ENCODE results near the gene PRKN. TPM values are rescaled to one million over a fixed set of nuclear protein-coding genes. Genes with fewer than 3 reads are reported as not detected.

The PRKN gene
- total RNA-seq, 1 experiment from 2014 or later, result 0.46 TPM

GRCh38 chr6:161354276-161354840 lies 1373.2 kb downstream of the PRKN start:
- Histone ChIP-seq H3K4me3 (ENCODE audit: low read depth in 2 of 2, low read length in 2 of 2) (no peak overlapping the region), H3K27ac (ENCODE audit: low read length) (no peak overlapping the region), H3K36me3 (ENCODE audit: control insufficient read depth, insufficient read depth, low read length) (no peaks in the 10 kb centered on the region), H3K9me3 (ENCODE audit: control insufficient read depth, insufficient read depth, low read depth, low read length) (no peaks in the 10 kb centered on the region), H3K27me3 (ENCODE audit: control insufficient read depth, insufficient read depth, low read length) (no peaks in the 10 kb centered on the region), H3K4me1 (ENCODE audit: control insufficient read depth, insufficient read depth, low read length) (no peaks in the 10 kb centered on the region)
- in situ Hi-C loops (cut with HindIII; ENCODE audit: low pct_unique_long_range_greater_than_20kb, low sequenced_read_pairs) (no loop called here), intact Hi-C loops (cut with micrococcal nuclease; ENCODE audit: unreplicated experiment) (no loop called here)
- ATAC-seq (no peak), DNase-seq (ENCODE audit: low read depth, low spot score) (no peak)
- ChIA-PET CTCF (interaction anchor here (2.3 kb wide), 1 partner anchor 17 kb away, joined by 7 read pairs; no protein-coding TSS in a partner anchor), POLR2A (no interaction called here)
- TF ChIP-seq POLR2AphosphoS5 (IDR thresholded peaks at IDR 0.05; ENCODE audit: low read depth, low read length) (no peak), TCF7L2 (IDR thresholded peaks at IDR 0.05; ENCODE audit: low read depth, low read length) (no peak), SIN3A (IDR thresholded peaks at IDR 0.05; ENCODE audit: borderline replicate concordance, insufficient read depth, low read depth, low read length) (no peak)
- TF ChIP-seq, protein P1, sequence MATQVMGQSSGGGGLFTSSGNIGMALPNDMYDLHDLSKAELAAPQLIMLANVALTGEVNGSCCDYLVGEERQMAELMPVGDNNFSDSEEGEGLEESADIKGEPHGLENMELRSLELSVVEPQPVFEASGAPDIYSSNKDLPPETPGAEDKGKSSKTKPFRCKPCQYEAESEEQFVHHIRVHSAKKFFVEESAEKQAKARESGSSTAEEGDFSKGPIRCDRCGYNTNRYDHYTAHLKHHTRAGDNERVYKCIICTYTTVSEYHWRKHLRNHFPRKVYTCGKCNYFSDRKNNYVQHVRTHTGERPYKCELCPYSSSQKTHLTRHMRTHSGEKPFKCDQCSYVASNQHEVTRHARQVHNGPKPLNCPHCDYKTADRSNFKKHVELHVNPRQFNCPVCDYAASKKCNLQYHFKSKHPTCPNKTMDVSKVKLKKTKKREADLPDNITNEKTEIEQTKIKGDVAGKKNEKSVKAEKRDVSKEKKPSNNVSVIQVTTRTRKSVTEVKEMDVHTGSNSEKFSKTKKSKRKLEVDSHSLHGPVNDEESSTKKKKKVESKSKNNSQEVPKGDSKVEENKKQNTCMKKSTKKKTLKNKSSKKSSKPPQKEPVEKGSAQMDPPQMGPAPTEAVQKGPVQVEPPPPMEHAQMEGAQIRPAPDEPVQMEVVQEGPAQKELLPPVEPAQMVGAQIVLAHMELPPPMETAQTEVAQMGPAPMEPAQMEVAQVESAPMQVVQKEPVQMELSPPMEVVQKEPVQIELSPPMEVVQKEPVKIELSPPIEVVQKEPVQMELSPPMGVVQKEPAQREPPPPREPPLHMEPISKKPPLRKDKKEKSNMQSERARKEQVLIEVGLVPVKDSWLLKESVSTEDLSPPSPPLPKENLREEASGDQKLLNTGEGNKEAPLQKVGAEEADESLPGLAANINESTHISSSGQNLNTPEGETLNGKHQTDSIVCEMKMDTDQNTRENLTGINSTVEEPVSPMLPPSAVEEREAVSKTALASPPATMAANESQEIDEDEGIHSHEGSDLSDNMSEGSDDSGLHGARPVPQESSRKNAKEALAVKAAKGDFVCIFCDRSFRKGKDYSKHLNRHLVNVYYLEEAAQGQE (IDR thresholded peaks at IDR 0.05; ENCODE audit: insufficient read depth in 1 of 2, low read depth in 2 of 2, low read length in 1 of 2), result no peak
- TF ChIP-seq, protein P2, sequence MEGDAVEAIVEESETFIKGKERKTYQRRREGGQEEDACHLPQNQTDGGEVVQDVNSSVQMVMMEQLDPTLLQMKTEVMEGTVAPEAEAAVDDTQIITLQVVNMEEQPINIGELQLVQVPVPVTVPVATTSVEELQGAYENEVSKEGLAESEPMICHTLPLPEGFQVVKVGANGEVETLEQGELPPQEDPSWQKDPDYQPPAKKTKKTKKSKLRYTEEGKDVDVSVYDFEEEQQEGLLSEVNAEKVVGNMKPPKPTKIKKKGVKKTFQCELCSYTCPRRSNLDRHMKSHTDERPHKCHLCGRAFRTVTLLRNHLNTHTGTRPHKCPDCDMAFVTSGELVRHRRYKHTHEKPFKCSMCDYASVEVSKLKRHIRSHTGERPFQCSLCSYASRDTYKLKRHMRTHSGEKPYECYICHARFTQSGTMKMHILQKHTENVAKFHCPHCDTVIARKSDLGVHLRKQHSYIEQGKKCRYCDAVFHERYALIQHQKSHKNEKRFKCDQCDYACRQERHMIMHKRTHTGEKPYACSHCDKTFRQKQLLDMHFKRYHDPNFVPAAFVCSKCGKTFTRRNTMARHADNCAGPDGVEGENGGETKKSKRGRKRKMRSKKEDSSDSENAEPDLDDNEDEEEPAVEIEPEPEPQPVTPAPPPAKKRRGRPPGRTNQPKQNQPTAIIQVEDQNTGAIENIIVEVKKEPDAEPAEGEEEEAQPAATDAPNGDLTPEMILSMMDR (IDR thresholded peaks at IDR 0.05), result no peak
- BruUV-seq (replicated peaks), result no TSS peak

- intact Hi-C loops (cut with micrococcal nuclease; ENCODE audit: unreplicated experiment) (no loop called here), in situ Hi-C loops (cut with HindIII; ENCODE audit: low pct_unique_long_range_greater_than_20kb, low sequenced_read_pairs) (no loop called here)
- H3K36me3 ChIP-seq (ENCODE audit: control insufficient read depth, insufficient read depth, low read length), result no peaks in the 10 kb centered on the region
- no peak overlapping the region for H3K4me3 ChIP-seq (ENCODE audit: low read depth in 2 of 2, low read length in 2 of 2)
- H3K27ac ChIP-seq (ENCODE audit: low read length), result no peak overlapping the region
- H3K4me1 ChIP-seq (ENCODE audit: control insufficient read depth, insufficient read depth, low read length), result no peaks in the 10 kb centered on the region
- ChIA-PET POLR2A (no interaction called here), CTCF (no interaction called here)
- DNase-seq (ENCODE audit: low read depth, low spot score), result no peak
- no peak for TF ChIP-seq TCF7L2 (IDR thresholded peaks at IDR 0.05; ENCODE audit: low read depth, low read length)
- no TSS peak for BruUV-seq (replicated peaks)
- H3K27me3 ChIP-seq (ENCODE audit: control insufficient read depth, insufficient read depth, low read length), result no peaks in the 10 kb centered on the region
- ATAC-seq, result peak; percentile 62
- H3K9me3 ChIP-seq (ENCODE audit: control insufficient read depth, insufficient read depth, low read depth, low read length), result no peaks in the 10 kb centered on the region
Measured at GRCh38 chr6:161353208-161353613, 1374.4 kb downstream of the PRKN start.

GRCh38 chr6:161351858-161352257 lies 1375.7 kb downstream of the PRKN start:
- Histone ChIP-seq H3K4me1 (ENCODE audit: control insufficient read depth, insufficient read depth, low read length) (no peaks in the 10 kb centered on the region), H3K27ac (ENCODE audit: low read length) (no peak overlapping the region), H3K9me3 (ENCODE audit: control insufficient read depth, insufficient read depth, low read depth, low read length) (no peaks in the 10 kb centered on the region), H3K4me3 (ENCODE audit: low read depth in 2 of 2, low read length in 2 of 2) (no peak overlapping the region), H3K27me3 (ENCODE audit: control insufficient read depth, insufficient read depth, low read length) (no peaks in the 10 kb centered on the region), H3K36me3 (ENCODE audit: control insufficient read depth, insufficient read depth, low read length) (no peaks in the 10 kb centered on the region)
- intact Hi-C loops (cut with micrococcal nuclease; ENCODE audit: unreplicated experiment), result no loop called here
- ChIA-PET CTCF (no interaction called here), POLR2A (no interaction called here)
- DNase-seq (ENCODE audit: low read depth, low spot score) (no peak), ATAC-seq (no peak)
- no TSS peak for BruUV-seq (replicated peaks)
- no peak for TF ChIP-seq SIN3A (IDR thresholded peaks at IDR 0.05; ENCODE audit: borderline replicate concordance, insufficient read depth, low read depth, low read length)
- TF ChIP-seq POLR2AphosphoS5 (IDR thresholded peaks at IDR 0.05; ENCODE audit: low read depth, low read length), result no peak
- TF ChIP-seq, protein P1 (IDR thresholded peaks at IDR 0.05; ENCODE audit: insufficient read depth in 1 of 2, low read depth in 2 of 2, low read length in 1 of 2), result no peak
- TF ChIP-seq, protein P2 (IDR thresholded peaks at IDR 0.05), result no peak
- no peak for TF ChIP-seq TCF7L2 (IDR thresholded peaks at IDR 0.05; ENCODE audit: low read depth, low read length)
- in situ Hi-C loops (cut with HindIII; ENCODE audit: low pct_unique_long_range_greater_than_20kb, low sequenced_read_pairs), result no loop called here
